GM19468 (cell line): Measurements from ENCODE around the gene SGCA.
A peak's percentile ranks its signal among the peaks of the same experiment; 100 is the strongest.

Source experiments
- ATAC-seq: cut with Tn5 transposase; IDR thresholded peaks from one replicate; pipeline ENCODE4 v1.9.1; 2021; ENCODE audit warnings: mild to moderate bottlenecking, moderate library complexity, moderate number of reproducible peaks; ENCODE audit not compliant: unreplicated experiment; ENCODE audit errors: extremely low read depth

The SGCA gene

DNA sequence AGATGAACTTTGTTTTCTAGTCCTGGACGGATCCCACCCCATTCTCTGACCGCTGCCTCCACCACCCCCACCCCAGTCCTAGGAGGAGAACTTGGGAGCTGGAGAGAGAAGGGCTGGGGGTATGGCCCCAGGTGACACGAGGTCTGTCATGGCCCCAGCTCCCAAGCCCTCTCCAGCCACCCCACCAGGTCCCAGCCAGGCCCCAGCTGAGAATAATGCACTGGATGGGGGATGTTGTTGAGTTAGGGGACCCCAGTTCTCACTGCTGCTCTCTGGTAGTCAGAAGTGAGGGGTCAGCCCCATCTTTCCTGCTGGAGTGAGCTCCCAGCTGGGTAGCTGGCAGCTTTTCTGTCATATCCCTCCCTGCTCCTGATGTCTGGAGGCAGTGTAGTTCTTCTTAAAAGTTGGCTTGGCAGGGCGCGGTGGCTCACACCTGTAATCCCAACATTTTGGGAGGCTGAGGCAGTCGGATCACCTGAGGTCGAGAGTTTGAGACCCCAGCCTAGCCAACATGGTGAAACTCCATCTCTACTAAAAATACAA, 40.2 kb downstream of the SGCA start:
- ATAC-seq, result no peak

DNA sequence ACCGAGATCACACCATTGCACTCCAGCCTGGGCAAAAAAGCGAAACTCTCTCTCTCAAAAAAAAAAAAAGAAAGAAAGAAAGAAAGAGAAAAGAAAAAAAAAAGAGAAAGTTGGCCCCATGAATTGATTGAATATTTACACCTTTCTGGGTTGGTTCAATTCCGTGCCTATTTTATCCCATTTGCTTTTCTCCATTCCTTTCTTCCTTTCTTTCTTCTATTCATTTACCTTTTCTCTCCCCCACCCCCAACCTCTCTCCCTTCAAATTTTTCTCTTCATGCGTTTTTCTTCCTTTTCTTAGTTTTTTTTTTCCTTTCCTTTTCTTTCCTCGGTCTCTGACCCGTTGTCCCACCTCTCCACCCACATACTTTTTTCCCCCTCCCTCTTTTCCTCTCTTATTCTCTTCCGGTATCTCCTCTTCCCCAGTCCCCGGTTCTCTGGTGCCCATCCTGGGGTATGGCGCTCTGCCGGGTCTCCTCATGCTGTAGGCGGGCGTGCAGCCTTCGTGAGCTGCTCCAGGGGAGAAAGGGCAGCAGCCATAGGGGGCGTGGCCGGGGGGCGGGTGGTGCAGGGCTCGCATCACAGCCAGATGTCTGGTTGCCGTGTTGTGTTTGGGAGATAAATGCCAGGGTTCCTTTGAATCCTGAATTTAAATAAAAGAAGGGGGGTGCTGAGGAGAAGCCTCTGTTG, 40.9 kb downstream of the SGCA start:
- no peak for ATAC-seq

- ATAC-seq, result no peak
Observed at GRCh38 chr17:50207315-50207714, 41.5 kb downstream of the SGCA start.

GRCh38 chr17:50207792-50208567, 42.2 kb downstream of the SGCA start:
- no peak for ATAC-seq

DNA sequence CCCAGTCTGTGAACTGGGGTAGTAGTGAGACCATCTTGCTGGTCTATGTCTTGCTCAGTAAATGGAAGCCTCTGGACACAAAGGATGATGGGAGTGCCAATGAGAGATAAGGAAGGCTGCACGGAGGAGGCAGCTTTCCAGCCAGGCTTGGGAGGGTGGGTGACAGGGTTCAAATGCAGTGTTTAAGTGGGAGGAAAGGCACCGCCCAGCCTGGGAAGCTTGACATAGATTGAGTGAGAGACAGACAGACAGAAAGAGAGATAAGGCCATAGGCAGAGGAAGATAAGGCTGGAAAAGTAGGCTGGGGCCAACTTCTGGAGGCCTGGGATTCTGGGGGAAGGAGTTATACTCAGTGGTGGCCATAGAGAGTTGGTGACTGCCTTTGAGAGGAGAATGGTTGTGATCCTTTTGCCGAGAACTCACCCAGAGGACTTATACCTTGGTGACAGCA, 42.8 kb downstream of the SGCA start:
- no peak for ATAC-seq

GRCh38 chr17:50209133-50209471, 43.3 kb downstream of the SGCA start:
- no peak for ATAC-seq

- ATAC-seq, result no peak
Observed at GRCh38 chr17:50209472-50210239, 43.9 kb downstream of the SGCA start.

DNA sequence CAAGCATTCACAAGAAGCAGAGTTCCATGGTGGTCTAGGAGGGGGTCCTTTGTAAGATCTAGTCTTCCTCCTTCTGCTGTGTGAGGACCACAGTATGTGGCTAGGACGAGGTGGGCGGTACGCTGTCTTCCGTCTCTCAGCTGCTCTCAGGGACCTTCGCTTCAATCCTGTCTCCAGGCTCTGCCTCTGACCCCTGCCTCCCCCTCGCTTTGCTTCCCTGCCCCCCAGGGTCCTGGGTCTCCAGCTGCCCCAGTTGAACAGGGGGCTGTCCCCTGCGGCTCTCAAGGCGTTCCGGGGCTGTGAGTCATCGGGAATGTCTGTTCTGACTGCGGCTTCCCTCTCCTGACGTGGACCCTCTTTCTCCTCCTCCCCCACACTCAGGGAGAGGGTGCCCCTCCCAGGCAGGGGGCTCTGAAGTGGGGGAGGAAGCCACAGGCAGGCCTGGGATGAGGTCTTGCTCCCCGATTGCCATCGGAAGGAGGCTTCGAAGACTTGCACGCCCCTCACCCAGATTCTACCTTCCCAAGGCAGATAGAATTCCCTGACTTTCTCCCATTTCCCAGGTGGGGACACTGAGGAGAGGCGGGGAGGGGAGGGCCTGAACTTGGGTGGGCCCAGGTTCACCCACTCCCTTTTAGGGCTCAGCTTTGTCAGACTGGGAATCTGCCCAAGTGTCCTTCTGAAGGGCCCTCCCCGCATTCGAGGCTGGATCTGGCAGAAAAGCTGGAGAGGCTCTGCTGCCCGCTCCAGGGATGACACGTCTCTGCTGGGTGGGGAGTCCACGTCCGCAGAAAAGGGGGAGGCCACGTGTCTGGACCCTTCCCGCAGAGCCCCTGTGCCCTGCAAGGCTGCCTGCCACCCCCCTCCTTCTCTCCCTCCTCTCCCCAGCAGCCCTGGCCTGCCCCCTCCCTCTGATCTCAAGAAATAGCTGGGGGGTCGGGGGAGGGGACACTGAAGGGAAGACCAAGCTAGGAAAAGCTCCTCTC, 44.7 kb downstream of the SGCA start:
- ATAC-seq, result no peak

DNA sequence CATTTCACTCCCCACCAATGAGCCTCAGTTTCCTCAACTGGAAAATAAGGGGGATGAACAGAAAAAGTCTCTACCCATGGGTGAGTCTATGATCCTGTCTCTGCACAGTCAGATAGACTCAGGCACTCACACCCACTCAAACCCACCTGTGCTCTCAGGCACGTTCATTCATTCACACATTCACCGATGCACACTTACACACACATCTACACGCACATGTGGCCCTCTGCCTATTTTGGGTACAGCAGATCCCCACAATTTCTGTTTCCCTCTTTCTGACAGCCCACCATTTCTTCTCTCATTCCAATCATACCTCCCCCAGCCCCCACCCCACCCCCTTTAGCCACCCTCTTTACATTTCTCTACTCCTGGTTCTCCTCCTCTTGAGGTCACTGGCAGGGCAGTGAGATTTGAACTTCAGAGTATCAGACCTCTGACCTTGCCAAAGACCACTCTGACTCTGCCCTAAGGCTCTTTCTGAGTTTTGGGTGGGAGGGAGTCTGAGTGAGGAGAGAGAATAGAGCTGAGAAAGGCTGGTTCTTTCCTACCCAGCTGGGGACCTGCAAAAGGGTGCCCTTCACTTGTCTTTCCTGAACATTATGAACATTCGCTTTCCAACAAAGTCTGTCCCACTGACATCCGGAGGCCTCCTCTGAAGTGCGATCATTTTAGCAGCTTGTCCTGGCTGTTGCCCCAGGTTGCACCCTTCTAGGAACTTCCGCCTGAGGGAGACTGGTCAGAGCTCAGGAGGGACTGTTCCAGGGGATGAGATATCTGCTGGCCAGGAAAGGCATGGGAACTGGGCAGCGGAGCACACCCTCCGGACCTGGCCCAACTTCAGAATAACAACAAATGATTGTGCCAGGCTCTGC, 45.7 kb downstream of the SGCA start:
- ATAC-seq, result no peak

- ATAC-seq, result no peak
Observed at GRCh38 chr17:50212121-50212843, 46.5 kb downstream of the SGCA start.

GRCh38 chr17:50213026-50214022, 47.5 kb downstream of the SGCA start:
- ATAC-seq, result peak; percentile 53

DNA sequence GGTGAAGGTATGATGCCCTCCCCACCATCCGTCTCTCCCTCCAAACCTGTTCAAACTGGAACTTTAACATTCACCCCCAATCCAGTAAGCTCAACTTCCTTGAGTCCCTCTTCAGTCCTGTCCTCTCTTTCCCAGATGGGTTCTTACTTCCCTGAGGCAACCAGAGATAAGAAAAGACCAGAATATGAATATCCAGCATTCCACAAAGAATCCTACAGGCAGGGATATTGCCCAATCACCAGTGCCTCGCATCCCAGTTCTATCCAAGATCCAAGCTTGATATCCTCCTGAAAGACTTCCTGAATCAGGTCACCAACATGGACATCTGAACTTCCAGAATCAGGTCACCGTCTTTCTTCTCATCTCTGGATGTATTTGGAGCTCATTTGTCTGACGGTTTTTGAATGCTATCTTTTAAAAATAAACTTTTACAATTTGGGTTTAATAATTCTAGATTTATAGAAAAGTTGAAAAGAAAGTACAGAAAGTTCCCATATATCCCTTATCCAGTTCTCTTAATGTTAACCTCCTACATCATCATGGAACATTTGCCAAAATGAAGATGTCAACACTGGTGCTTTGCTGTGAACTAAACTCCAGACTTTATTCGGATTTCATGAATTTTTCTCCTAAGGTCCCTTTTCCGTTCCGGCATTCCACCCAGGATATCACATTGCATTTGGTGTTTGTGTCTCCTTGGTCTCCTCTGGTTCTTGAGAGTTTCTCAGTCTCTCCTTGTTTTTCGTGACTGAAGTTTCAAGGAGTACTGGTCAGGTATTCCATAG, 49.4 kb downstream of the SGCA start:
- no peak for ATAC-seq

DNA sequence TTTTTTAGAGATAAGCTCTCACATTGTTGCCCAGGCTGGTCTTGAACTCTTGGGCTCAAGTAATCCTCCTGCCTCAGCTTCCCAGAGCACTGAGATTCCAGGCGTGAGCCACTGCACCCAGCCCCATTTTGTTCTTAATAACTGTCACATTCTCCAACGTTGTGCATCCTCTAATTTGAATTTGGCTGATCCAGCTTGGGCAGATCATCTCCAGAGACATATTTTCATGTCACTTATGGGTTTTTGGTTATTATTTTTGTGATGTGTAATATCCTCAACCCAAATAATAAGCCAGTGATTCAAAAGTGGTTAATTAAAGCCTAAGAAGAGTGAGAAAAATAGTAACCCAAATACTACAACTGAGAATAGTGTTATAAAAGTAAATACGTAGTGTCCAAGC, 51.8 kb downstream of the SGCA start:
- ATAC-seq, result no peak

DNA sequence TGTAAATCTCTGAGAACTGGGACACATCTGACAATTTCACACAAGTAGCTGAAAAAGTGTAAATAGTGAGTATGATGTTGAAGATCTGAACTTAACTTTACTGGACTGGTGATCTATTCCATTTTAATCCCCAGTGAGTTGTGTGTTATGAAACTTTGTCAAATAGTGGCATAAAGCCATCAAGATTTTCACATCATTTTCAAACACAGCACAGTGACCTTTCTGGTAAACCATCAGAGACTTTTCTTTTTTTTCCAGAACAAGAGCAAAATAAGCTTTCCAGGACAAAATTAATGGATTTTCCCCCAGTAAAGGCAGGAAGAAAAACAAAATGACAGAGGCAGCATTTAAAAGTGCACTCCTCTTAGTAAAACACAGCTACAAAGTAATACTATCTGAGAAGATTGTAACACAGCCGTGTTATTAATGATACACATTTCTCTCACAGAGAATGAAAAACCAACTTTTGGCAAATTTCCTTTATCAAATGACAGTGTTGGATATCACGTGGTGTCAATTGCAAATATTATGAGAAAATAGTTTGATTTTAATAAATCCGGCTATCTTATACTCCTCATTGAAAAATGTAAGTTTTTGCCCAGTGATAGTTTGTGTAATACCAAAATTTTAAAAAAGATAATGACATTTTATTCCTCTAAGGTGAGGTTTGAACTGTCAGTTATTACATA, 52.4 kb downstream of the SGCA start:
- no peak for ATAC-seq

DNA sequence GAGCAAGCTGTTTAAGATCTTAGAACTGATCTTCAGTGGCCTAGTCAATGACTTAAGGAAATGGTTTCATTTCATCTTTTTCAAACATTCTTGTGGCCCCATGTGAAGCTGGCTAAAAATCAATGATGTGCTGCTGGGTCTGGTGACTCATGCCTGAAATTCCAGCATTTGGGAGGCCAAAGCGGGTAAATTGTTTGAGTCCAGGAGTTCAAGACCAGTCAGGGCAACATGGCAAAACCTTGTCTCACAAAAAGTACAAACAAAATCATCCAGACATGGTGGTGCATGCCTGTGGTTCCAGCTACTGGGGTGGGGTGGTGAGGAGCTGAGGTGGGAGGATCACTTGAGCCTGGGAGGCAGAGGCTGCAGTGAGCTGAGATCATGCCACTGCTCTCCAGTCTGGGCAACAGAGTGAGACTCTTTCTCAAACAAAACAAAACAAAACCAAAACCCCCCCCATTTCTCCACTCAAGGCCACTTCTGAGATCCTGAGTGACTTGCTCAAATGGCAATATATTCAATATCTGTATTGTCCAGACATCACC, 53.0 kb downstream of the SGCA start:
- no peak for ATAC-seq
